HepG2 (cell line): ENCODE results near the gene TCF3.

Source experiments
- CEBPG ChIP-seq: IDR thresholded peaks from 2 replicates; pipeline ENCODE4 v1.6.1; 2016
- GLI4 ChIP-seq: sonication (generic); formaldehyde crosslinking; IDR thresholded peaks from 2 replicates; pipeline ENCODE4 v1.5.1; 2020; ENCODE audit warnings: missing genetic modification reagents, mild to moderate bottlenecking, moderate library complexity, borderline replicate concordance
- MXD4 ChIP-seq: IDR thresholded peaks from 2 replicates; pipeline ENCODE4 v1.6.1; 2016; ENCODE audit warnings: mild to moderate bottlenecking, missing biosample characterization, missing genetic modification reagents
- TF ChIP-seq, protein P1 (sequence below): IDR thresholded peaks from 2 replicates; pipeline ENCODE4 v1.6.1; 2016; ENCODE audit warnings: low read depth, control low read depth

DNA sequence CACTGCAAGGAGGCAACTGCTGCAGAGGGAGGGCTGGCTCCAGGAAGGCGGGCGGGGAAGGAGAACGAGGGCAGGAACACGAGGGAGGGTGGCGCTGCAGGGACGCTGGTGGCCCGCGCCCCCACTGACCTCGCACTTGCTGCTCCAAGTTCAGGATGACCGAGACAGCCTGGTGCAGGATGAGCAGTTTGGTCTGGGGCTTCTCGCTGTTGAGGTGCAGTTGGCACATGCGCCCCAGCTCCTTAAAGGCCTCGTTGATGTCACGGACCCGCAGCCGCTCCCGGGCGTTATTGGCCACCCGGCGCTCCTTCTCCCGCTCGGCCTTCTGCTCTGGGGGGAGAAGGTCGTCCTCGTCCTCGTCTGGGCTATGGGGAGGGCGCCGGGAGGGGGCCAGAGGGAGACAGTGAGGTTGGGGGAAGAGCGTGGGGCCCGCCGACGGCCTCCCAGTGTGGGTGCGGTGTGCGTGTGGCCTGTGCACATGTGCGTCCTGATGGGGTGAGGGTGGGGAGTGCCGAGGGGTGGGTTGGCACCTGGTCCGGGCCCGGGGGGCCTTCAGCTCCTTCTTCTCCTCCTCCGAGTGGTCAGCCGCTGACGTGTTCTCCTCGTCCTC lies 37.2 kb downstream of the TCF3 start:
- TF ChIP-seq GLI4 (CRISPR knock-in tag): no peak
- no peak for TF ChIP-seq CEBPG (CRISPR knock-in tag)
- TF ChIP-seq MXD4 (CRISPR knock-in tag): no peak
- TF ChIP-seq, protein P1, sequence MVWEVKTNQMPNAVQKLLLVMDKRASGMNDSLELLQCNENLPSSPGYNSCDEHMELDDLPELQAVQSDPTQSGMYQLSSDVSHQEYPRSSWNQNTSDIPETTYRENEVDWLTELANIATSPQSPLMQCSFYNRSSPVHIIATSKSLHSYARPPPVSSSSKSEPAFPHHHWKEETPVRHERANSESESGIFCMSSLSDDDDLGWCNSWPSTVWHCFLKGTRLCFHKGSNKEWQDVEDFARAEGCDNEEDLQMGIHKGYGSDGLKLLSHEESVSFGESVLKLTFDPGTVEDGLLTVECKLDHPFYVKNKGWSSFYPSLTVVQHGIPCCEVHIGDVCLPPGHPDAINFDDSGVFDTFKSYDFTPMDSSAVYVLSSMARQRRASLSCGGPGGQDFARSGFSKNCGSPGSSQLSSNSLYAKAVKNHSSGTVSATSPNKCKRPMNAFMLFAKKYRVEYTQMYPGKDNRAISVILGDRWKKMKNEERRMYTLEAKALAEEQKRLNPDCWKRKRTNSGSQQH (CRISPR knock-in tag): no peak
